ENCODE data around the gene CBLN1. TPM values are rescaled to one million over a fixed set of nuclear protein-coding genes. Genes with fewer than 3 reads are reported as not detected.
"Not testable (repeated sequence)": the region's sequence is repeated elsewhere in the genome, so short reads cannot be mapped to it uniquely, and the experiment has no call there.

The CBLN1 gene
- total RNA-seq, 4 donors from 2014 or later = 0.83 to 2.4 TPM; not detected in 2

- no peaks in the 10 kb centered on the region for H3K4me1 ChIP-seq
- no peaks in the 10 kb centered on the region for H3K36me3 ChIP-seq
- H3K27me3 ChIP-seq = no peaks in the 10 kb centered on the region
- no peak overlapping the region for H3K27ac ChIP-seq
- no peak for DNase-seq
- intact Hi-C loops (cut with DNase I; ENCODE audit: low total_unique reads) = no loop called here
- no peak overlapping the region for H3K4me3 ChIP-seq
- TF ChIP-seq CTCF (IDR thresholded peaks at IDR 0.05) = no peak
- TF ChIP-seq POLR2A (IDR thresholded peaks at IDR 0.05) = no peak
- no peaks in the 10 kb centered on the region for H3K9me3 ChIP-seq
Observed at GRCh38 chr16:49259330-49259729, 22.3 kb downstream of the CBLN1 start.

- intact Hi-C loops (cut with DNase I; ENCODE audit: low total_unique reads) = no loop called here
- Histone ChIP-seq H3K9me3 (no peaks in the 10 kb centered on the region), H3K36me3 (no peaks in the 10 kb centered on the region), H3K27me3 (no peaks in the 10 kb centered on the region), H3K4me3 (no peak overlapping the region), H3K27ac (no peak overlapping the region), H3K4me1 (no peaks in the 10 kb centered on the region)
- DNase-seq = no peak
- TF ChIP-seq POLR2A (IDR thresholded peaks at IDR 0.05) (no peak), CTCF (IDR thresholded peaks at IDR 0.05) (no peak)
Observed at GRCh38 chr16:49250689-49251088, 30.9 kb downstream of the CBLN1 start.

- Histone ChIP-seq H3K36me3 (no peaks in the 10 kb centered on the region), H3K4me1 (no peaks in the 10 kb centered on the region), H3K27me3 (no peaks in the 10 kb centered on the region), H3K9me3 (no peaks in the 10 kb centered on the region), H3K4me3 (no peak overlapping the region), H3K27ac (no peak overlapping the region)
- TF ChIP-seq CTCF (IDR thresholded peaks at IDR 0.05) (no peak), POLR2A (IDR thresholded peaks at IDR 0.05) (no peak)
- DNase-seq = no peak
- intact Hi-C loops (cut with DNase I; ENCODE audit: low total_unique reads) = no loop called here
Observed at GRCh38 chr16:49248227-49248626, 33.4 kb downstream of the CBLN1 start.

- no peak for DNase-seq
Observed at GRCh38 chr16:49236216-49236615, 45.4 kb downstream of the CBLN1 start.

GRCh38 chr16:49228335-49228734 is 53.3 kb downstream of the CBLN1 start:
- H3K9me3 ChIP-seq; H3K4me1 ChIP-seq; intact Hi-C loops (cut with DNase I; ENCODE audit: low total_unique reads); H3K27me3 ChIP-seq; H3K4me3 ChIP-seq; DNase-seq; H3K36me3 ChIP-seq; H3K27ac ChIP-seq: not testable (repeated sequence)

More at GRCh38 chr16:49236216-49236615, 45.4 kb downstream of the CBLN1 start:
- no peak for TF ChIP-seq POLR2A (IDR thresholded peaks at IDR 0.05)
- no peak for TF ChIP-seq CTCF (IDR thresholded peaks at IDR 0.05)
- Histone ChIP-seq H3K9me3 (no peaks in the 10 kb centered on the region), H3K27me3 (no peaks in the 10 kb centered on the region), H3K27ac (no peak overlapping the region), H3K4me1 (no peaks in the 10 kb centered on the region), H3K4me3 (no peak overlapping the region), H3K36me3 (no peaks in the 10 kb centered on the region)
- intact Hi-C loops (cut with DNase I; ENCODE audit: low total_unique reads) = no loop called here

Other genes starting within 250 kb of the CBLN1 start
- not detected for gene C16orf78, start 92.0 kb upstream of the CBLN1 start, total RNA-seq

Measured in uterus (tissue), 4 donors.